A673 (cell line): ENCODE measurements around the gene LTB4R2.

Source experiments
- EZH2 ChIP-seq: fragments of 200-600 bp; sonication (generic); IDR thresholded peaks from 2 replicates; pipeline ENCODE4 v1.6.1; 2017; ENCODE audit warnings: borderline replicate concordance, low read depth, mild to moderate bottlenecking, mixed read lengths, antibody characterized with exemption, low read length; ENCODE audit not compliant: poor library complexity, severe bottlenecking
- TF ChIP-seq, protein P1 (sequence below): fragments of 300-800, 200-600 bp; sonication (generic); conservative IDR thresholded peaks from 2 replicates; pipeline ENCODE4 v1.5.1; 2017; ENCODE audit warnings: low read depth, mild to moderate bottlenecking, antibody characterized with exemption, low read length, moderate library complexity, mixed read lengths

GRCh38 chr14:24260780-24261157 is 49.2 kb upstream of the LTB4R2 start:
- TF ChIP-seq, protein P1, sequence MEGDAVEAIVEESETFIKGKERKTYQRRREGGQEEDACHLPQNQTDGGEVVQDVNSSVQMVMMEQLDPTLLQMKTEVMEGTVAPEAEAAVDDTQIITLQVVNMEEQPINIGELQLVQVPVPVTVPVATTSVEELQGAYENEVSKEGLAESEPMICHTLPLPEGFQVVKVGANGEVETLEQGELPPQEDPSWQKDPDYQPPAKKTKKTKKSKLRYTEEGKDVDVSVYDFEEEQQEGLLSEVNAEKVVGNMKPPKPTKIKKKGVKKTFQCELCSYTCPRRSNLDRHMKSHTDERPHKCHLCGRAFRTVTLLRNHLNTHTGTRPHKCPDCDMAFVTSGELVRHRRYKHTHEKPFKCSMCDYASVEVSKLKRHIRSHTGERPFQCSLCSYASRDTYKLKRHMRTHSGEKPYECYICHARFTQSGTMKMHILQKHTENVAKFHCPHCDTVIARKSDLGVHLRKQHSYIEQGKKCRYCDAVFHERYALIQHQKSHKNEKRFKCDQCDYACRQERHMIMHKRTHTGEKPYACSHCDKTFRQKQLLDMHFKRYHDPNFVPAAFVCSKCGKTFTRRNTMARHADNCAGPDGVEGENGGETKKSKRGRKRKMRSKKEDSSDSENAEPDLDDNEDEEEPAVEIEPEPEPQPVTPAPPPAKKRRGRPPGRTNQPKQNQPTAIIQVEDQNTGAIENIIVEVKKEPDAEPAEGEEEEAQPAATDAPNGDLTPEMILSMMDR, result no peak
- no peak for TF ChIP-seq EZH2
